ENCODE measurements around the gene CACNA1C. TPM values are rescaled to one million over a fixed set of nuclear protein-coding genes. Genes with fewer than 3 reads are reported as not detected.

The CACNA1C gene
- total and polyA plus RNA-seq, 10 of the 15 experiments (the other 5 are each of a cell fraction or from before 2014, with no cell fraction given): under 0.01 to 0.15 (median 0.09) TPM; not detected in 5

DNA sequence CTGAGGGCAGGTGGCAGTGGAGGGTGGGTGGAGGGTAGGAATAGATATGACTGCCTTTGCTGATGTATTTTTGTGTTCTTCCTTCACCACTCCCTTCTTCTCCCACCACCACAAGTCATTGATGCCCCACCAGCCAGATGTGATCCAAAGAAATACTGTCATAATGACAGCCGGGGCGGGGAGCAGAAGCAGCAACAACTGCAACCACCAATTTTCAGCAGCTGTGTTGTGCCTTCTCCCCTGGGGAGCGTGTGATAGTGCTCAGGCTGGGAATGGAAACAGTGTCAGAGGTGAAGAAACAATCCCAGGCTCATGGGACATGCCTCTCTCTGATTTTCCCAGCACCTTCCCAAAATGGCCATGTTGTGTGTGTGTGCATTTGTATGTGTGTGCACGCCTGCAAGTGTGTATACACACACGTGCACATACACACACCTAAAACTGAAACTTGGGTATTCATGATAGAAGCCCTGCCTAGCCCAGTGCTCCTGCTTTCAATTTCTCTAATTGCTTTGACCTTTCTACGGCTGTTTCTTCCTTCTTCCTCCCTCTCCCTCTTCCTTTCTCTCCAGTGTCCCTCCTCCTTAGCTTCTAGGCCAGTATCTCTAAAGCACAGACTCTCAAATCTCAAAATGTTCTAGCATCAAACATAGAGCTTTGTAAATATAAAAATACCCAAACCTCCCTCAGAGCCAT lies 442.8 kb downstream of the CACNA1C start:
- no peaks in the 10 kb centered on the region for H3K9me3 ChIP-seq (replicated peaks; ENCODE audit: control insufficient read depth, insufficient read depth, low read length)
- ChIA-PET POLR2A (no interaction called here), RAD21 (ENCODE audit: unreplicated experiment) (no interaction called here), SMC1A (ENCODE audit: uncharacterized antibody, unreplicated experiment) (no interaction called here), CTCF (no interaction called here)
- no peak overlapping the region for H3K27ac ChIP-seq (ENCODE audit: control insufficient read depth, insufficient read depth)
- no peak overlapping the region for H2AFZ ChIP-seq (ENCODE audit: control insufficient read depth, low read depth, low read length)
- no peaks in the 10 kb centered on the region; the same call in 1 of the 2 replicates for H3K4me1 ChIP-seq (ENCODE audit: control insufficient read depth, insufficient read depth, low read length)
- H3K9ac ChIP-seq (ENCODE audit: control insufficient read depth, insufficient read depth, low read length): no peak overlapping the region
- H4K20me1 ChIP-seq (ENCODE audit: control insufficient read depth, insufficient read depth): no peaks in the 10 kb centered on the region
- no TSS peak for BruUV-seq (replicated peaks)
- TF ChIP-seq GABPA (IDR thresholded peaks at IDR 0.05; ENCODE audit: low read depth): no peak
- no peak for TF ChIP-seq SUPT20H (IDR thresholded peaks at IDR 0.05; ENCODE audit: borderline replicate concordance, control insufficient read depth, low read depth, low read length)
- no peak for TF ChIP-seq RELA (IDR thresholded peaks at IDR 0.05; ENCODE audit: borderline replicate concordance, partially characterized antibody)
- TF ChIP-seq SPI1 (IDR thresholded peaks at IDR 0.05; ENCODE audit: borderline replicate concordance, insufficient read depth, low read depth, low read length): no peak
- TF ChIP-seq, protein P1, sequence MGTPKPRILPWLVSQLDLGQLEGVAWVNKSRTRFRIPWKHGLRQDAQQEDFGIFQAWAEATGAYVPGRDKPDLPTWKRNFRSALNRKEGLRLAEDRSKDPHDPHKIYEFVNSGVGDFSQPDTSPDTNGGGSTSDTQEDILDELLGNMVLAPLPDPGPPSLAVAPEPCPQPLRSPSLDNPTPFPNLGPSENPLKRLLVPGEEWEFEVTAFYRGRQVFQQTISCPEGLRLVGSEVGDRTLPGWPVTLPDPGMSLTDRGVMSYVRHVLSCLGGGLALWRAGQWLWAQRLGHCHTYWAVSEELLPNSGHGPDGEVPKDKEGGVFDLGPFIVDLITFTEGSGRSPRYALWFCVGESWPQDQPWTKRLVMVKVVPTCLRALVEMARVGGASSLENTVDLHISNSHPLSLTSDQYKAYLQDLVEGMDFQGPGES (IDR thresholded peaks at IDR 0.05): no peak
- no peak for TF ChIP-seq BCL11A (IDR thresholded peaks at IDR 0.05; ENCODE audit: low read depth, low read length)
- TF ChIP-seq MXI1 (IDR thresholded peaks at IDR 0.05; ENCODE audit: low read depth, low read length): no peak
- TF ChIP-seq, protein P2, sequence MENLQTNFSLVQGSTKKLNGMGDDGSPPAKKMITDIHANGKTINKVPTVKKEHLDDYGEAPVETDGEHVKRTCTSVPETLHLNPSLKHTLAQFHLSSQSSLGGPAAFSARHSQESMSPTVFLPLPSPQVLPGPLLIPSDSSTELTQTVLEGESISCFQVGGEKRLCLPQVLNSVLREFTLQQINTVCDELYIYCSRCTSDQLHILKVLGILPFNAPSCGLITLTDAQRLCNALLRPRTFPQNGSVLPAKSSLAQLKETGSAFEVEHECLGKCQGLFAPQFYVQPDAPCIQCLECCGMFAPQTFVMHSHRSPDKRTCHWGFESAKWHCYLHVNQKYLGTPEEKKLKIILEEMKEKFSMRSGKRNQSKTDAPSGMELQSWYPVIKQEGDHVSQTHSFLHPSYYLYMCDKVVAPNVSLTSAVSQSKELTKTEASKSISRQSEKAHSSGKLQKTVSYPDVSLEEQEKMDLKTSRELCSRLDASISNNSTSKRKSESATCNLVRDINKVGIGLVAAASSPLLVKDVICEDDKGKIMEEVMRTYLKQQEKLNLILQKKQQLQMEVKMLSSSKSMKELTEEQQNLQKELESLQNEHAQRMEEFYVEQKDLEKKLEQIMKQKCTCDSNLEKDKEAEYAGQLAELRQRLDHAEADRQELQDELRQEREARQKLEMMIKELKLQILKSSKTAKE (IDR thresholded peaks at IDR 0.05; ENCODE audit: low read depth, poor library complexity, severe bottlenecking): no peak
- TF ChIP-seq NFYB (IDR thresholded peaks at IDR 0.05; ENCODE audit: insufficient read depth, low read depth, low read length): no peak
- no peak for TF ChIP-seq HDGF (IDR thresholded peaks at IDR 0.05)
- no peak for TF ChIP-seq CHD1 (IDR thresholded peaks at IDR 0.05; ENCODE audit: low read depth, low read length)
- TF ChIP-seq STAT3 (IDR thresholded peaks at IDR 0.05; ENCODE audit: low read depth, low read length): no peak
- TF ChIP-seq IKZF2 (IDR thresholded peaks at IDR 0.05): no peak
- in situ Hi-C loops (cut with MboI): no loop called here
- no peak for ATAC-seq
- no peak for DNase-seq (ENCODE audit: low read depth, low spot score)
- H3K27me3 ChIP-seq (replicated peaks in 1 of 2; ENCODE audit: control insufficient read depth in 2 of 2, insufficient read depth in 2 of 2, low read length in 1 of 2): peaks cover 2 to 4% of the 10 kb centered on the region in 2 experiments
- intact Hi-C loops (cut with micrococcal nuclease; ENCODE audit: unreplicated experiment): no loop called here
- no peaks in the 10 kb centered on the region for H3K79me2 ChIP-seq (ENCODE audit: control insufficient read depth, insufficient read depth, low read length)
- no peaks in the 10 kb centered on the region for H3K36me3 ChIP-seq (ENCODE audit: control insufficient read depth in 2 of 2, insufficient read depth in 2 of 2, low read length in 1 of 2)
- H3K4me2 ChIP-seq (ENCODE audit: control insufficient read depth, insufficient read depth): no peak overlapping the region
- FAIRE-seq: no peak
- WGBS (ENCODE audit: insufficient coverage, insufficient replicate concordance, low lambda C conversion rate, missing lambda C conversion rate): 34% methylated on average over 6 of the region's 6 CpGs
- H3K4me3 ChIP-seq: no peak overlapping the region

Measured in GM12878 (cell line).